ENCODE data around the gene ZNF587. TPM values are rescaled to one million over a fixed set of nuclear protein-coding genes. Genes with fewer than 3 reads are reported as not detected.

Gene ZNF587
- total RNA-seq = 12.5 and 15.6 TPM in 2 replicates

DNA sequence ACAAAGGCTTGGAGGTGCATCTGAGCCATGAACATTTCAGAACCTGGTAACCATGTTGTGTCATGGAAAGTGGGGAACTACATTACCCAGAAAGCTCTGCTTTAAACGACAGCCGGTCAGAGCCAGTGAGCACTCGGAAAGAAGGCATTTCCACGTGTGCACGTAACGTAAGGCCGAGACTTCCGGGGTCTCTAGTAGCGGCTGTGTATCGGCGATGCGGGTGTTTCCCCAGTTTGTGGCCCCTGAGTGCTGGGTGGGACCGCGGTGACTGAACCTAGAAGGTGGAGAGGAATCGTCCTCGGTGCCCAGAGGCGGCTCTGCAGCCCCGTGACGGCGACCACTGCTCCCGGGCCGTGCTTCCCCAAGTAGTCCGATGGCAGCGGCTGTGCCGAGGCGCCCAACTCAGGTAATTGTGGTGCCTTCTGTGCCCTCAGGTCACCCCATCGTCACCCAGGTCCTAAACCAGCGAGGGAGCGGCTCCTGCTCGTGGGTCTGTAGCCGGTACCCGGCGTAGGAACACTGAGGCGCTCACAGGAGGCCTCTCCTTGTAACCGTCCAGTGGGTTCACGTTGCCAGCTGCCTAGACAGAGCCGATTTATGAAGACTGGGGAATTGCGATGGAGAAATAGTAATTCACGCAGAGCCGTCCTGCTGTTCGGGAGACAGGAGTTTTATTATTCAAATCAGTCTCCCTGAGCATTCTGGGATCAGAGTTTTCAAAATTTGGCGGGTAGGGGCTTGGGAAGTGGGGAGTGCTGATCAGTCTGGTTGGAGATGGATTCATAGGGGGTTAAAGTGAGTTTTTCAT lies at the start of gene ZNF587:
Gene ZNF587 (plus strand): TSS at position 194 of the 808 bp plus-strand sequence. CDS start 180 bp downstream, at position 374.

GRCh38 chr19:57814505-57815246 lies 35.0 kb upstream of the ZNF587 start, which contains the start of gene ZNF552:
Gene ZNF552, minus strand, starts transcription at chr19:57814913. Its CDS starts 170 bp downstream, at chr19:57814743.

GRCh38 chr19:57830071-57830602 lies 19.5 kb upstream of the ZNF587 start, which contains the start of gene ZNF587B:
Gene ZNF587B, plus strand, starts transcription at chr19:57830299. Its CDS starts 230 bp downstream, at chr19:57830529.

GRCh38 chr19:57888560-57889231 lies 39.0 kb downstream of the ZNF587 start, which contains the start of gene ZNF814:
Gene ZNF814, minus strand, starts transcription at chr19:57889037. Its CDS starts 235 bp downstream, at chr19:57888802.

Other genes with a start within 250 kb of the ZNF587 start
- 3.5 and 4.4 TPM in 2 replicates for gene ZNF530, start 250.0 kb upstream of the ZNF587 start, total RNA-seq
- 18.7 and 23.5 TPM in 2 replicates for gene ZNF134, start 235.6 kb upstream of the ZNF587 start, total RNA-seq
- gene ZNF211, start 216.7 kb upstream of the ZNF587 start, total RNA-seq = 9.0 and 12.5 TPM in 2 replicates
- not detected in 2 replicates for gene ZSCAN4, start 180.9 kb upstream of the ZNF587 start, total RNA-seq
- gene ZNF551, start 167.9 kb upstream of the ZNF587 start, total RNA-seq = 6.0 and 9.4 TPM in 2 replicates
- gene ZNF154, start 140.7 kb upstream of the ZNF587 start, total RNA-seq = under 0.01 and 0.11 TPM in 2 replicates
- 4.9 and 5.5 TPM in 2 replicates for gene ZNF671, start 122.2 kb upstream of the ZNF587 start, total RNA-seq
- 17.7 and 18.0 TPM in 2 replicates for gene ZNF776, start 103.0 kb upstream of the ZNF587 start, total RNA-seq
- gene ZNF586, start 80.2 kb upstream of the ZNF587 start, total RNA-seq = 14.5 and 17.8 TPM in 2 replicates
- 5.7 and 7.8 TPM in 2 replicates for gene ZNF552, start 34.9 kb upstream of the ZNF587 start, total RNA-seq
- gene ZNF587B, start 19.6 kb upstream of the ZNF587 start, total RNA-seq = 11.9 and 13.8 TPM in 2 replicates
- 1.7 and 2.1 TPM in 2 replicates for gene ZNF814, start 39.2 kb downstream of the ZNF587 start, total RNA-seq
- 11.5 and 13.2 TPM in 2 replicates for gene ZNF417, start 66.7 kb downstream of the ZNF587 start, total RNA-seq
- gene ZNF418, start 85.5 kb downstream of the ZNF587 start, total RNA-seq = 2.1 and 2.3 TPM in 2 replicates
- 4.9 and 6.1 TPM in 2 replicates for gene ZNF256, start 97.8 kb downstream of the ZNF587 start, total RNA-seq
- gene C19orf18, start 124.7 kb downstream of the ZNF587 start, total RNA-seq = not detected in 2 replicates
- gene ZNF606, start 153.0 kb downstream of the ZNF587 start, total RNA-seq = 8.7 and 10.2 TPM in 2 replicates
- gene ZSCAN1, start 184.2 kb downstream of the ZNF587 start, total RNA-seq = not detected in 2 replicates
- gene ZNF135, start 209.4 kb downstream of the ZNF587 start, total RNA-seq = 0.33 and 0.34 TPM in 2 replicates
- gene ZSCAN18, start 248.4 kb downstream of the ZNF587 start, total RNA-seq = 7.5 TPM in 2 replicates